Germinal center (tissue), 1 donor: Measurements from ENCODE around the gene GFPT1.
A peak's percentile ranks its signal among the peaks of the same experiment; 100 is the strongest.
"Not testable (repeated sequence)": the region's sequence is repeated elsewhere in the genome, so short reads cannot be mapped to it uniquely, and the experiment has no call there.

Experiments
- DNase-seq: peaks from one replicate; pipeline ENCODE4 v3.0.0; 2012; ENCODE audit warnings: mixed read lengths, low spot score

GFPT1 gene

GRCh38 chr2:69383176-69383812, 3.7 kb downstream of the GFPT1 start:
- no peak for DNase-seq

- DNase-seq = no peak
These were observed 4.5 kb downstream of the GFPT1 start for GRCh38 chr2:69382547-69382946.

GRCh38 chr2:69381337-69381737, 5.7 kb downstream of the GFPT1 start:
- DNase-seq = no peak

- no peak for DNase-seq
These were observed 6.7 kb downstream of the GFPT1 start for GRCh38 chr2:69380072-69380917.

- DNase-seq = no peak
These were observed 10.6 kb downstream of the GFPT1 start for GRCh38 chr2:69376403-69376802.

- peak; percentile 18 for DNase-seq
These were observed 11.3 kb downstream of the GFPT1 start for GRCh38 chr2:69375494-69376353.

GRCh38 chr2:69372767-69373166, 14.3 kb downstream of the GFPT1 start:
- no peak for DNase-seq

GRCh38 chr2:69369802-69370201, 17.2 kb downstream of the GFPT1 start:
- DNase-seq = no peak

- DNase-seq = no peak
These were observed 18.4 kb downstream of the GFPT1 start for GRCh38 chr2:69368588-69368987.

- no peak for DNase-seq
These were observed 27.7 kb downstream of the GFPT1 start for GRCh38 chr2:69359371-69359770.

GRCh38 chr2:69358914-69359313, 28.1 kb downstream of the GFPT1 start:
- no peak for DNase-seq

GRCh38 chr2:69356471-69356870, 30.6 kb downstream of the GFPT1 start:
- DNase-seq = no peak

- not testable (repeated sequence) for DNase-seq
These were observed 32.1 kb downstream of the GFPT1 start for GRCh38 chr2:69354976-69355375.

GRCh38 chr2:69353360-69353759, 33.7 kb downstream of the GFPT1 start:
- DNase-seq = no peak

- no peak for DNase-seq
These were observed 38.2 kb downstream of the GFPT1 start for GRCh38 chr2:69348781-69349180.

- no peak for DNase-seq
These were observed 41.6 kb downstream of the GFPT1 start for GRCh38 chr2:69345434-69345833.

- DNase-seq = no peak
These were observed 42.7 kb downstream of the GFPT1 start for GRCh38 chr2:69344305-69344704.

GRCh38 chr2:69340101-69340775, 46.8 kb downstream of the GFPT1 start:
- no peak for DNase-seq

- no peak for DNase-seq
These were observed 51.7 kb downstream of the GFPT1 start for GRCh38 chr2:69335311-69335710.

- DNase-seq = no peak
These were observed 53.7 kb downstream of the GFPT1 start for GRCh38 chr2:69333352-69333751.

GRCh38 chr2:69330781-69331180, 56.2 kb downstream of the GFPT1 start:
- DNase-seq = no peak

GRCh38 chr2:69322631-69323030, 64.4 kb downstream of the GFPT1 start:
- DNase-seq = no peak
